ENCODE measurements around the gene DMKN.

DNA sequence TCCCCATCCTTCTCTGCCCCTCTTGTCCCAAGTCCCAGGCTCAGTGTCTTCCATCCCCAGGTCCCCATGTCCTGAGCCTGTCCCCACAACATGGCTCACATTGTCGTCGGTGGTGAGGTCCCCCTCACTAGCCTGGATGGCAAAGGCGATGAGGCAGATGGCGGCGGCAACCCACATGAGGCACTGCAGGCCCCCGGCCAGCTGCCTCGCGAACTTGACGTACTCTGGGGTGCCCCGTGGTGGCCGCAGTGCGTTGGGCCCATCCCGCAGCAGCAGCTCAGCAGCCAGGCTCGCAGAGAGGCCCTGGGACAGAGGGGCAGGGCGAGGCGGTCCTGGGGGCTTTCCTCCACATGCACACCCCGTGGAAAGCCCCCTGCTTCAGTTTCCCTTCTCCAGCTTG lies 48.9 kb upstream of the DMKN start:
- TF ChIP-seq, protein P1, sequence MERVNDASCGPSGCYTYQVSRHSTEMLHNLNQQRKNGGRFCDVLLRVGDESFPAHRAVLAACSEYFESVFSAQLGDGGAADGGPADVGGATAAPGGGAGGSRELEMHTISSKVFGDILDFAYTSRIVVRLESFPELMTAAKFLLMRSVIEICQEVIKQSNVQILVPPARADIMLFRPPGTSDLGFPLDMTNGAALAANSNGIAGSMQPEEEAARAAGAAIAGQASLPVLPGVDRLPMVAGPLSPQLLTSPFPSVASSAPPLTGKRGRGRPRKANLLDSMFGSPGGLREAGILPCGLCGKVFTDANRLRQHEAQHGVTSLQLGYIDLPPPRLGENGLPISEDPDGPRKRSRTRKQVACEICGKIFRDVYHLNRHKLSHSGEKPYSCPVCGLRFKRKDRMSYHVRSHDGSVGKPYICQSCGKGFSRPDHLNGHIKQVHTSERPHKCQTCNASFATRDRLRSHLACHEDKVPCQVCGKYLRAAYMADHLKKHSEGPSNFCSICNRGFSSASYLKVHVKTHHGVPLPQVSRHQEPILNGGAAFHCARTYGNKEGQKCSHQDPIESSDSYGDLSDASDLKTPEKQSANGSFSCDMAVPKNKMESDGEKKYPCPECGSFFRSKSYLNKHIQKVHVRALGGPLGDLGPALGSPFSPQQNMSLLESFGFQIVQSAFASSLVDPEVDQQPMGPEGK (CRISPR knock-in tag; IDR thresholded peaks at IDR 0.05; ENCODE audit: borderline replicate concordance): no peak
- no peak for TF ChIP-seq ISL1 (CRISPR knock-in tag; IDR thresholded peaks at IDR 0.05)
- TF ChIP-seq, protein P2, sequence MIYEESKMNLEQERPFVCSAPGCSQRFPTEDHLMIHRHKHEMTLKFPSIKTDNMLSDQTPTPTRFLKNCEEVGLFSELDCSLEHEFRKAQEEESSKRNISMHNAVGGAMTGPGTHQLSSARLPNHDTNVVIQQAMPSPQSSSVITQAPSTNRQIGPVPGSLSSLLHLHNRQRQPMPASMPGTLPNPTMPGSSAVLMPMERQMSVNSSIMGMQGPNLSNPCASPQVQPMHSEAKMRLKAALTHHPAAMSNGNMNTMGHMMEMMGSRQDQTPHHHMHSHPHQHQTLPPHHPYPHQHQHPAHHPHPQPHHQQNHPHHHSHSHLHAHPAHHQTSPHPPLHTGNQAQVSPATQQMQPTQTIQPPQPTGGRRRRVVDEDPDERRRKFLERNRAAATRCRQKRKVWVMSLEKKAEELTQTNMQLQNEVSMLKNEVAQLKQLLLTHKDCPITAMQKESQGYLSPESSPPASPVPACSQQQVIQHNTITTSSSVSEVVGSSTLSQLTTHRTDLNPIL (CRISPR knock-in tag; IDR thresholded peaks at IDR 0.05; ENCODE audit: low read depth): no peak
- TF ChIP-seq, protein P3, sequence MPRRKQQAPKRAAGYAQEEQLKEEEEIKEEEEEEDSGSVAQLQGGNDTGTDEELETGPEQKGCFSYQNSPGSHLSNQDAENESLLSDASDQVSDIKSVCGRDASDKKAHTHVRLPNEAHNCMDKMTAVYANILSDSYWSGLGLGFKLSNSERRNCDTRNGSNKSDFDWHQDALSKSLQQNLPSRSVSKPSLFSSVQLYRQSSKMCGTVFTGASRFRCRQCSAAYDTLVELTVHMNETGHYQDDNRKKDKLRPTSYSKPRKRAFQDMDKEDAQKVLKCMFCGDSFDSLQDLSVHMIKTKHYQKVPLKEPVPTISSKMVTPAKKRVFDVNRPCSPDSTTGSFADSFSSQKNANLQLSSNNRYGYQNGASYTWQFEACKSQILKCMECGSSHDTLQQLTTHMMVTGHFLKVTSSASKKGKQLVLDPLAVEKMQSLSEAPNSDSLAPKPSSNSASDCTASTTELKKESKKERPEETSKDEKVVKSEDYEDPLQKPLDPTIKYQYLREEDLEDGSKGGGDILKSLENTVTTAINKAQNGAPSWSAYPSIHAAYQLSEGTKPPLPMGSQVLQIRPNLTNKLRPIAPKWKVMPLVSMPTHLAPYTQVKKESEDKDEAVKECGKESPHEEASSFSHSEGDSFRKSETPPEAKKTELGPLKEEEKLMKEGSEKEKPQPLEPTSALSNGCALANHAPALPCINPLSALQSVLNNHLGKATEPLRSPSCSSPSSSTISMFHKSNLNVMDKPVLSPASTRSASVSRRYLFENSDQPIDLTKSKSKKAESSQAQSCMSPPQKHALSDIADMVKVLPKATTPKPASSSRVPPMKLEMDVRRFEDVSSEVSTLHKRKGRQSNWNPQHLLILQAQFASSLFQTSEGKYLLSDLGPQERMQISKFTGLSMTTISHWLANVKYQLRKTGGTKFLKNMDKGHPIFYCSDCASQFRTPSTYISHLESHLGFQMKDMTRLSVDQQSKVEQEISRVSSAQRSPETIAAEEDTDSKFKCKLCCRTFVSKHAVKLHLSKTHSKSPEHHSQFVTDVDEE (CRISPR knock-in tag; IDR thresholded peaks at IDR 0.05): no peak
- no peak for TF ChIP-seq OSR1 (CRISPR knock-in tag; IDR thresholded peaks at IDR 0.05)
- TF ChIP-seq ZFP3 (CRISPR knock-in tag; IDR thresholded peaks at IDR 0.05): no peak
- no peak for TF ChIP-seq ARNTL (CRISPR knock-in tag; IDR thresholded peaks at IDR 0.05; ENCODE audit: borderline replicate concordance, low read depth)
- no peak for TF ChIP-seq PPARA (CRISPR knock-in tag; IDR thresholded peaks at IDR 0.05; ENCODE audit: borderline replicate concordance)

All from SK-N-SH treated with all-trans-retinoic acid at 6 μM for 48 hours (cell line).